Caco-2 (cell line): ENCODE data around the gene VAMP8. TPM values are rescaled to one million over a fixed set of nuclear protein-coding genes. Genes with fewer than 3 reads are reported as not detected.

Experiments
- BruUV-seq: library from RNA; stranded (reverse); fragments of 400-500 nt; replicated peaks from 2 replicates; lab custom pipeline; 2021; lab: Mats Ljungman, UMichigan
- CTCF ChIA-PET: fragments of 300-600 bp; sonication (Branson Sonifier 250); formaldehyde crosslinking; loops from one replicate; lab custom pipeline; 2022; ENCODE audit warnings: antibody characterized with exemption; lab: Charles Lee
- POLR2A ChIA-PET: fragments of 300-600 bp; sonication (Branson Sonifier 250); formaldehyde crosslinking; loops from one replicate; lab custom pipeline; 2022; ENCODE audit warnings: antibody characterized with exemption; lab: Charles Lee
- DNase-seq, 2 experiments: peaks; one replicate each; pipeline versions ENCODE4 v3.0.0 to v3.0.0-alpha.2; 2020 to 2022
- H3K27me3 ChIP-seq: replicated peaks from 2 replicates; pipeline ENCODE4 v1.6.0; 2011; ENCODE audit warnings: low read length; ENCODE audit not compliant: control insufficient read depth, insufficient read depth
- H3K36me3 ChIP-seq: 2 replicates; pipeline ENCODE4 v1.5.1; 2011; ENCODE audit warnings: low read length; ENCODE audit not compliant: control insufficient read depth, insufficient read depth
- H3K4me1 ChIP-seq: fragments of 250-450 bp; sonication (Bioruptor Pico); 2 replicates; pipeline ENCODE4 v1.5.1; 2020; ENCODE audit warnings: mild to moderate bottlenecking
- H3K4me3 ChIP-seq: 2 replicates; pipeline ENCODE4 v1.5.1; 2011; ENCODE audit warnings: low read depth, mild to moderate bottlenecking, control low read depth, low read length
- H3K9me3 ChIP-seq: fragments of 250-450 bp; sonication (Bioruptor Pico); 2 replicates; pipeline ENCODE4 v1.5.1; 2020; ENCODE audit warnings: mild to moderate bottlenecking, moderate library complexity
- H3K27ac Mint-ChIP-seq: one replicate; pipeline ENCODE4 v1.8.0; 2022; ENCODE audit warnings: mixed read lengths; ENCODE audit not compliant: unreplicated experiment
- H3K27me3 Mint-ChIP-seq: one replicate; pipeline ENCODE4 v1.8.0; 2022; ENCODE audit warnings: mixed read lengths; ENCODE audit not compliant: insufficient read depth, unreplicated experiment
- H3K36me3 Mint-ChIP-seq: one replicate; pipeline ENCODE4 v1.8.0; 2022; ENCODE audit warnings: mild to moderate bottlenecking, mixed read lengths; ENCODE audit not compliant: insufficient read depth, unreplicated experiment
- H3K4me1 Mint-ChIP-seq: one replicate; pipeline ENCODE4 v1.8.0; 2022; ENCODE audit warnings: low read depth, mixed read lengths; ENCODE audit not compliant: unreplicated experiment
- H3K4me3 Mint-ChIP-seq: one replicate; pipeline ENCODE4 v1.8.0; 2022; ENCODE audit warnings: mild to moderate bottlenecking, moderate library complexity, mixed read lengths; ENCODE audit not compliant: unreplicated experiment
- H3K9me3 Mint-ChIP-seq: one replicate; pipeline ENCODE4 v1.8.0; 2022; ENCODE audit warnings: mixed read lengths; ENCODE audit not compliant: unreplicated experiment
- intact Hi-C: fragments of 100-400 bp; cut with micrococcal nuclease; formaldehyde crosslinking; loops from one replicate; pipeline ENCODE4 v1.10.0; 2022; ENCODE audit not compliant: unreplicated experiment
- total RNA-seq: library from RNA; stranded (reverse); gene quantifications from 2 replicates; pipeline ENCODE4 v1.2.3, GENCODE V29; 2022
- TF ChIP-seq, protein P1 (sequence below), 2 experiments: fragments of 200-600 bp in 1 of 2; IDR thresholded peaks; 1 replicate in 1 of 2; 2 replicates in 1 of 2; pipeline versions ENCODE4 v1.5.1 to v1.8.0; 2011 to 2022; ENCODE audit warnings: antibody characterized with exemption in 1 of 2, control low read depth in 1 of 2, inconsistent platforms in 1 of 2, low read depth in 1 of 2, low read length in 1 of 2, mild to moderate bottlenecking in 1 of 2, moderate library complexity in 1 of 2; ENCODE audit not compliant: insufficient read depth in 1 of 2, severe bottlenecking in 1 of 2, unreplicated experiment in 1 of 2

Gene VAMP8
- total RNA-seq, 1 experiment from 2014 or later = 85.5 TPM

DNA sequence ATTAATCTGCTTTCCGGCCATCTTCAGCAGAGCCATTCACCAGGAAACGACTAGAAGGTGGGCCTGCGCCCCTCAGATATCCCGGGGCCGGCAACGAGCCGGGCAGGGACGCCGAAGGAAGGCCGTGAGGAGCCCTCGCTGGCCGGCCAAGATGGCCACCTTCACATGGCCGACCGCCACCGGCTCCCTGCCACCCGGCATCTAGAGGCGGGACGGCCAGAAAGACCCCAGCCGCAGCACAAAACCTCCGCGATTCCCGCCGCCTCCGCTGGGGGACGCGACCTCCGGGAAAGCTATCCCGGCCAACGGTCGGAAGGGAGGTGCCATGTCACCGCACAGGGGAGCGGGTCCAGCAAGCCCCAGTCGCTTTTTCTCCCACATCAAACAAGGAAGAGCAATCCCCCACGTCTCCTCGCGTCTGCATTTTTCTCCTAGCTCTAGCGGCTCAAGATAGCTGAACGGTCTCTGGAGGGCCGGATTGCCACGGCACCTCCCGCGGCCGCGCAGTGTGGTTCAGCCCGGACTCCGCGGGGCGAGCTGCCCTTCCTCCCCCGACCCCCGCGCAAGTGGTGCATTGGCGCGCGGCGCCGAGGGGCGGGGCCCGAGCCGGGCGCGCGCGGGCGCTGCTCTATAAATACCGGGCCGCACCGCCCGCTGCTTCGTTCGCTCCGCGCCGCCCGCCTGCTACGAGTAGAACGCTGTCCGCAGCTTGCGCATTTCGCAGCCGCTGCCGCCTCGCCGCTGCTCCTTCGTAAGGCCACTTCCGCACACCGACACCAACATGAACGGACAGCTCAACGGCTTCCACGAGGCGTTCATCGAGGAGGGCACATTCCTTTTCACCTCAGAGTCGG is 38.7 kb upstream of the VAMP8 start, which contains the start of gene MAT2A:
Gene MAT2A, plus strand, starts transcription at position 662 of the 854 bp plus-strand sequence. Its CDS starts 120 bp downstream, at position 782.
- no TSS peak for BruUV-seq
- H3K4me1 Mint-ChIP-seq = peaks cover 34% of the 10 kb centered on the region
- Histone ChIP-seq H3K4me3 (peak within 1 kb of the TSS; percentile 98), H3K9me3 (no peaks in the 10 kb centered on the region), H3K27me3 (no peaks in the 10 kb centered on the region), H3K36me3 (peaks cover 2% of the 10 kb centered on the region; the same call in 1 of the 2 replicates), H3K4me1 (peaks cover 6% of the 10 kb centered on the region)
- H3K27me3 Mint-ChIP-seq = no peaks in the 10 kb centered on the region
- H3K4me3 Mint-ChIP-seq = peak within 1 kb of the TSS; percentile 97
- H3K27ac Mint-ChIP-seq = peak within 1 kb of the TSS; percentile 99
- intact Hi-C loops = loop anchor here (1.0 to 5.0 kb wide), 5 partner anchors 23 to 211 kb away; partner anchors contain the start of genes ELMOD3, GGCX, RETSAT and TGOLN2
- CTCF ChIA-PET = interaction anchor here (0.6 to 2.5 kb wide), 16 partner anchors 13 to 1012 kb away, joined by 3 to 32 read pairs (median 4); partner anchors contain the start of genes GGCX, SH2D6 and TMEM150A
- peaks cover 61% of the 10 kb centered on the region for H3K36me3 Mint-ChIP-seq
- DNase-seq = peak; percentile 97 to 99
- H3K9me3 Mint-ChIP-seq = no peaks in the 10 kb centered on the region
- TF ChIP-seq, protein P1, sequence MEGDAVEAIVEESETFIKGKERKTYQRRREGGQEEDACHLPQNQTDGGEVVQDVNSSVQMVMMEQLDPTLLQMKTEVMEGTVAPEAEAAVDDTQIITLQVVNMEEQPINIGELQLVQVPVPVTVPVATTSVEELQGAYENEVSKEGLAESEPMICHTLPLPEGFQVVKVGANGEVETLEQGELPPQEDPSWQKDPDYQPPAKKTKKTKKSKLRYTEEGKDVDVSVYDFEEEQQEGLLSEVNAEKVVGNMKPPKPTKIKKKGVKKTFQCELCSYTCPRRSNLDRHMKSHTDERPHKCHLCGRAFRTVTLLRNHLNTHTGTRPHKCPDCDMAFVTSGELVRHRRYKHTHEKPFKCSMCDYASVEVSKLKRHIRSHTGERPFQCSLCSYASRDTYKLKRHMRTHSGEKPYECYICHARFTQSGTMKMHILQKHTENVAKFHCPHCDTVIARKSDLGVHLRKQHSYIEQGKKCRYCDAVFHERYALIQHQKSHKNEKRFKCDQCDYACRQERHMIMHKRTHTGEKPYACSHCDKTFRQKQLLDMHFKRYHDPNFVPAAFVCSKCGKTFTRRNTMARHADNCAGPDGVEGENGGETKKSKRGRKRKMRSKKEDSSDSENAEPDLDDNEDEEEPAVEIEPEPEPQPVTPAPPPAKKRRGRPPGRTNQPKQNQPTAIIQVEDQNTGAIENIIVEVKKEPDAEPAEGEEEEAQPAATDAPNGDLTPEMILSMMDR (IDR thresholded peaks at IDR 0.05; ENCODE audit: insufficient read depth in 1 of 2, low read depth in 1 of 2, low read length in 1 of 2, severe bottlenecking in 1 of 2, unreplicated experiment in 1 of 2) = peak; percentile 81 to 85
- POLR2A ChIA-PET = interaction anchor here (0.6 to 4.7 kb wide), 30 partner anchors 9 to 473 kb away, joined by 3 to 73 read pairs (median 5); partner anchors contain the start of genes C2orf68, ELMOD3, GGCX and RETSAT

DNA sequence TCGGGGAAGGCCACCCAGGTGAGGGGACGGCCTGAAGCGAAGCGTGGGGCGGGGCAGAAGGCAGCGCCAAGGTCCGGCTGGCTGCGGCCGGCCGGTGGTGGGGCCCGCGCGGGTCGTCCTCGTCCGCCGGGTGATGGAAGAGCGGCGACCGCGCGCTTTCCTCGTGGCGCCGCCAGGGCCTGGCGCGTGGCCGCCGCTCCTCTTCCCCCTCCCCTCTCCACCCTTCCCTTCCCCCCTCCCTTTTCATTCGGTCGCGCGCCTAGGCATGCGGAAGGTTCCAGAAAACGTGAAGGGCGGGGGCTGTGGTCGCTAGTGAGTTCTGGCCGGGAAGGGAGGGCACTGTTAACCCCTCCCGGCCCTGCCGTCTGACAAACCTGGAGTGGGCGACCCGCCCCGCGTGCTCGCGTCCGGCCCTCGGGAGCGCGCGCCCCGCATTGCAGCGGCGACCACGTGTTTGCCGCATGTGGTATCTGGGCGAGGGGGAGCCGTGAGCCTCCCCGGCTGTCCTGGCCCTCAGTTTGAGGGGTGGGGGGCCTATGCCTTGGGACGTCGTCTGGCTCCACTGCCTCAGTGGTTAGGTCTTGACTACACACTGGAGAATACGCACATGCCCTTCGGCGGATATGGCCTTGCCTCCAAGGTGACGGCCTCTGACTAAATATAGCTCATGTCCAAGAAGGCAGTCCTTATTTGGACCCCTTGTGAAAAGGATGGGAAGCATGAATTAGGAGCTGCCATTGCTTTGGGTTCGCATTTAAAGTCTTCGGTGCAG is 37.8 kb upstream of the VAMP8 start:
- ChIA-PET POLR2A (interaction anchor here (0.5 to 4.7 kb wide), 19 partner anchors 9 to 522 kb away, joined by 3 to 73 read pairs (median 8); partner anchors contain the start of genes C2orf68, ELMOD3, GGCX and RETSAT), CTCF (interaction anchor here (0.6 to 2.5 kb wide), 14 partner anchors 9 to 1013 kb away, joined by 3 to 32 read pairs (median 4); partner anchors contain the start of genes GGCX and SH2D6)
- Mint-ChIP-seq H3K36me3 (peaks cover 69% of the 10 kb centered on the region), H3K4me1 (peaks cover 41% of the 10 kb centered on the region), H3K4me3 (peak overlapping the region; percentile 97), H3K27ac (peak overlapping the region; percentile 99), H3K27me3 (no peaks in the 10 kb centered on the region), H3K9me3 (no peaks in the 10 kb centered on the region)
- Histone ChIP-seq H3K4me3 (peak overlapping the region; percentile 98), H3K27me3 (no peaks in the 10 kb centered on the region), H3K4me1 (peaks cover 6% of the 10 kb centered on the region), H3K9me3 (no peaks in the 10 kb centered on the region), H3K36me3 (peaks cover 2% of the 10 kb centered on the region; the same call in 1 of the 2 replicates)
- TF ChIP-seq, protein P1 (IDR thresholded peaks at IDR 0.05; ENCODE audit: insufficient read depth in 1 of 2, low read depth in 1 of 2, low read length in 1 of 2, severe bottlenecking in 1 of 2, unreplicated experiment in 1 of 2) = no peak
- intact Hi-C loops = loop anchor here (1.0 to 5.0 kb wide), 2 partner anchors 185 to 212 kb away; partner anchors contain the start of genes ELMOD3, RETSAT and TGOLN2
- DNase-seq = peak; percentile 73 to 75
- no TSS peak for BruUV-seq
